Measurements from ENCODE around the gene NRBF2.
A peak's percentile ranks its signal among the peaks of the same experiment; 100 is the strongest.
"Not testable (repeated sequence)": the region's sequence is repeated elsewhere in the genome, so short reads cannot be mapped to it uniquely, and the experiment has no call there.

The NRBF2 gene

GRCh38 chr10:63133056-63133820, at the start of gene NRBF2:
TSS of gene NRBF2 (plus strand) at chr10:63133328. CDS start at chr10:63133471, 143 bp downstream.
- peak; percentile 98 for DNase-seq

DNA sequence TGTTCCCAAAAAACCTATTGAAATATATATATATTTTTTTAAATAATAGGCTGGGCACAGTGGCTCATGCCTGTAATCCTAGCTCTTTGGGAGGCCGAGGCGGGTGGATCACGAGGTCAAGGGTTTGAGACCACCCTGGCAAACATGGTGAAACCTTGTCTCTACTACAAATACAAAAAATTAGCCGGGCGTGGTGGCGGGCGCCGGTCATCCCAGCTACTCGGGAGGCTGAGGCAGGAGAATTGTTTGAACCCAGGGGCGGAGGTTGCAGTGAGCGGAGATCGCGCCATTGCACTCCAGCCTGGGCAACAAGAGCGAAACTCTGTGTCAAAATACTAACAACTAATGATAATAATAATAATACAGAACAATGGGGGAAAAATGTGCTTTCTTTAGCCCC, 49.7 kb upstream of the NRBF2 start:
- DNase-seq: not testable (repeated sequence)

DNA sequence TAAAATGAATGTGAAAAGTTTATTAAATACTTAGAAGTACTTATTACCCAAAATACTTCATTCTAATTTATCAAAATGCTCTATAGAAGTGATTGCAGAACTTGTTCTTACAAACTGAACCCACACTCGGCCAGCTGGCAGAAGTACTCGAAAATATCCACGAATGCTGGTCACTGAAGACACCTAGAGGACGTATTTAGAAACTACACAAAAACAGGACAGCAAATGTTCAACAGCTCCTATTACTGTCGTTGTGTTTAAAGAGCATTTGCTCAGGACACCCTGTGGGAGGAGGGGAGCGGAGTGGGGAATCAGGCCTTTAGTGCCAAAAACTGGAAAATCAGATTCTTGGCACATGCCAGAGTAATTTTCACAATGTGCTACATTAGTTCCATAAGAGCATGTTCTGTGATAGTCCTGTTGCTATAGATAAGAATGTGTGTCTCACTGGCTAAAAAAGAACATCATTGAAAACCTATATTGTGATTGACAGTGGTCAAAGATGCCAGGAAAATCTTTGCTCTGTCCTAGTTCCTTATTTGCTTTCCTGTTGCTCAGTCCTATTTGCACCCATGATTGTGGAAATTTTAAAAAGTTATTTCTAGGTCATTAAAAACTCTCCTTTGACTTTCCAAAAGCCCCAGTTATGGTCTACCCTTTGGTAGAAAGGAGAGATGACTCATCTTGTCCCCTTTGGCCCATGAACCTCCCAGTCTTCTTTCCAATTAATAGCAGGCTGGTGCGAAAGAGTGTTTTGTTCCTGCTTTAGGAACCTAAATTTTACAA, 49.0 kb upstream of the NRBF2 start:
- peak; percentile 36 for DNase-seq

DNA sequence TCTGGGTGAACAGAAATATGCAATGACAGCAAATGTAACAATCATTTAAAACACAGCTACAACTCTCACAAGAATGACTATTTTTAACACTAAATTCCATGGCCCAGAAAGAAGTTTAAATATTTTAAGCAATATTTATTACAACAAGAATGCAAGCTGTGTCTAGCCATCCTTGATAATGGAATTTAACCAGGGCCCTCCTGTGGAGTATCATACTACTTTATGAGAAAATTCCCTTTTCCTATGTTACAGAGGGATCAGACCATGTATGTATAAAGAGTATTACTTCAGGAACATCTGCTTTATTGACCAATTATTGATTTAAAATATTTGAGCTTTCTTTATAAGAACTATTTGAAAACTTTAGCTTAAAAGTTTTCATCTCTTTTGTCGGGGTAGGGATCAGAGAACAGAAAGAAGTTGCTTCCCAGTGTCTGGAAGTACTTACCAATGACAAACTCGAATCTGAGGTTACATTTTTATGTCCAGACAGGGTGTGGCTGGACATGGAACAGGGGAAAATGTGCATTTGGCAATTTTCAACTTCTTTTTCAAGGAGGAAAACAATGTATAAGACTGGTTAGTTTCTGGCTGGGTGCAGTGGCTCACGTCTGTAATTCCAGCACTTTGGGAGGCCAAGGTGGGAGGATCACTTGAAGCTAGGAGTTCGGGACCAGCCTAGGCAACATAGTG, 48.3 kb upstream of the NRBF2 start:
- no peak for DNase-seq

DNA sequence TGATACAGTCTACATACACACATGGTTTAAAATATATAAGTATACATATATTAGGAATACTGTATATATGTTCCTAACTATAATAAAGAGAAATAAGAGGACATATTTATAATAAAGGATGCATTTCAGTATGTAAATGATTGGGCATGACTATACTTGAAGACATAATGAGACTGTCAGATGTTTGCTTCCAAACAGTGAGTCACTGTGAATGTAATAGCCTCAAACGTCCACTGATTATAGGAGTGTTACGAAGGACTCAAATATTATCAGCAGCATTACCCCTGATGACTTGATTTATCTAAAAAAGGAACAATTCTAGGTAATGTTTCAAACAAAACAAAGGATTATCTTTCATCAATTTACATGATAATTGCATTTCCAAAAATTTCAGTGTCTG, 39.9 kb upstream of the NRBF2 start:
- DNase-seq: no peak

DNA sequence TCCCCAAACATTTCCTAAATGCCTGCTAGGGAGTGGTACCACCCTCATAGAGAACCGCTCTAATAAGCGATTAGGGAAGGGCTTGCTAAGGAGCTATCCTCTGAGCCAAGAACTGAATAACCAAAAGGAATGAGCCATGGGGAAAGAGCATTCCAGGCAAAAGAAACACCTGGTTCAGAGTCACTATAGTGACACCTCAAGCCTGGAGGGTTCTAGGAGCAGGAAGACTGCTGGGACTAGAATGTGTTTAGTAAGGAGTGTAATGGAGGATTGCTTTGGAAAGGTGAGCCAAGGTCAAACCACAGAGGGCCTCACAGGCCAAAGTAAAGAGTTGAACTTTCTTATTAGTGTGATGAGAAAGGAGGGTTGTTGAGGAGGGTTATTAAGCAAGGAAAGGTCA, 38.7 kb upstream of the NRBF2 start:
- no peak for DNase-seq

DNA sequence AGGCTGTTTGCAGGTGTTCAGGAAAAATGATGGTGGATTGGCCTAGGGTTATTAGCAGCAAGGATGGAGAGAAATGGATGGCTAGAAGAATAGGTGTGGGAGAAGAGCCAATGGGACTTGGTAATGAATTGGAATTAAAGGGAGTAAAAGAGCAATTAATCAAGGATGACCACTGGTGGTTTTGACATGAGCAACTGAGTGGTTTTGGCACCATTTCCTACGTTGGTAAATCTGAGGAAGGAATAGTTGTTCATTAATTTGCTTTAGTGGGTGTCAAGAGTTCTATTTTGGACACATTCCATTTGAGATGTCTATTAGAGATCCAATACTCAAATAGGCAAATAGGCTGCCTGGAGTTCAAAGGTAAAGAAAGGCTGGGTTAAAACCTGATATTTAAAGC, 38.2 kb upstream of the NRBF2 start:
- no peak for DNase-seq

GRCh38 chr10:63099734-63100133, 33.4 kb upstream of the NRBF2 start:
- DNase-seq: no peak

GRCh38 chr10:63101091-63101490, 32.0 kb upstream of the NRBF2 start:
- DNase-seq: not testable (repeated sequence)

DNA sequence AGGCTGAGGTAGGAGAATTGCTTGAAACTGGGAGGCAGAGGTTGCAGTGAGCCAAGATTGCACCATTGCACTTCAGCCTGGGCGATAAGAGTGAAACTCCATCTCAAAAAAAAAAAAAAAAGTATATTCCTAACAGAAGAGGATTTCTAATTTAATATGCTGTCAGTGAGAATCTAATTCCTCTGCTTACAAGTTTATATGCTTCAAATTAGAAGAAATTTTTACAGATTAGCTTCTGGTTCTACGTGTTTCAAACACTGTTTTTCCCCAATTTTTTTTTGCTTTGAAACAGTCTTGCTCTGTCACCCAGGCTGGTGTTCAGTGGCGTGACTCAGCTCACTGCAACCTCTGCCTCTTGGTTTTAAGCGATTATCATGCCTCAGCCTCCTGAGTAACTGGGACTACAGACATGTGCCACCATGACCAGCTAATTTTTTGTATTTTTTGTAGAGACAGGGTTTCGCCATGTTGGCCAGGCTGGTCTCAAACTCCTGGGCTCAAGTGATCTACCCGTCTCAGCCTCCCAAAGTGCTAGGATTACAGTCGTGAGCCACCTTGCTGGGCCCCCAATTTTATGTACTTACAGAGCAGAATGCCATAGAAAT, 30.7 kb upstream of the NRBF2 start:
- not testable (repeated sequence) for DNase-seq

GRCh38 chr10:63103178-63103577, 29.9 kb upstream of the NRBF2 start:
- DNase-seq: not testable (repeated sequence)

DNA sequence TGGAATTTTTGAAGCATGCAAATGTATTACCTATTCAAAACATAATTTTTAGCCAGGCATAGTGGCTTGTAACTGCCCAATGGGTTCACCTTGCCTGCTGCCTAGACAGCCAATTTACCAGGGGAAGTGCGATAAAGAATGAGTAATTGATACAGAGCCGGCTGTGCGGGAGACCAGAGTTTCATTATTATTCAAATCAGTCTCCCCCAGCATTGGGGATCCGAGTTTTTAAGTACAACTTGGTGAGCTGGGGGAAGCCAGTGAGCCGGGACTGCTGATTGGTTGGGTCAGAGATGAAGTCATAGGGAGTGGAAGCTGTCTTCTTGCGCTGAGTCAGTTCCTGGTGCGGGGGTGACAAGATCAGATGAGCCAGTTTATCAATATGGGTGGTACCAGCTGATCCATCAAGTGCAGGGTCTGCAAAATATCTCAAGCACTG, 29.1 kb upstream of the NRBF2 start:
- DNase-seq: no peak

- DNase-seq: no peak
These were observed 27.7 kb upstream of the NRBF2 start for GRCh38 chr10:63105225-63106110.

GRCh38 chr10:63106111-63106755, 26.9 kb upstream of the NRBF2 start:
- no peak for DNase-seq

- DNase-seq: no peak
These were observed 25.1 kb upstream of the NRBF2 start for GRCh38 chr10:63107943-63108437.

GRCh38 chr10:63110940-63111339, 22.2 kb upstream of the NRBF2 start:
- no peak for DNase-seq

GRCh38 chr10:63114031-63114814, 18.9 kb upstream of the NRBF2 start:
- no peak for DNase-seq

DNA sequence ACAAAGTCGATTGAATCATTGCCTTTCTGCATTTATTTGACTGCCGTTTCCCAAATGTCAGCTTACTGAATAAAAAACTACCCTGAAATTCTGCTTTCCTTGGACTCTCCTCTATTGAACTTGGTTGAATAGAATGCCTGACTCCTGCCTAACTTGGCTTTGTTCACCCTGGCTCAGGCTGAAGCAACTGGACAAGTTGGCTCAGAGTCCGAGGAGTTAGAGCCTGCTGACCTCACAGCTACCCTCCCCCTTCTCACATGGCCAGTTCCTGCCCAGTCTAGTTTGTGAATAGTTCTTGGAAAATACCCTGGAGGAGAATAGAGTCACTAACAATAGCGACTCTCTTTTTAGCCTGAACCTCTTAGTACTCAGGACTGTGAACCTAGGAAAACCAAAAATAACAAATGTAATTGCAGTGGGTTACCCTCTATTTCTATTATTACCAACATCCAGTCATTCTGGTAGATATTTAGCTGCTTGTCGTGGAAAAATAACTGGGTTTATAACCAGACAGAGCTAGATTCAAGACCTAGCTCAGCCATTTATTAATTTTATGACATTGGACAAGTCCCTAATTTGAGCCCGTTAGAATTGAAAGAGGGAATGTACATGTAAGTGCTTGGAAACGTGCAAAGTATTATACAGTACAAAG, 17.3 kb upstream of the NRBF2 start:
- DNase-seq: no peak

GRCh38 chr10:63116452-63117072, 16.6 kb upstream of the NRBF2 start:
- DNase-seq: no peak

Data from GDM1 (cell line).